Ishikawa (cell line): ENCODE data around the gene LCN15.

ENCODE experiments used
- CEBPB ChIP-seq: IDR thresholded peaks from 2 replicates; pipeline ENCODE4 v1.6.1; 2012
- CREB1 ChIP-seq: IDR thresholded peaks from 2 replicates; pipeline ENCODE4 v1.6.1; 2012; ENCODE audit warnings: low read depth
- EGR1 ChIP-seq: IDR thresholded peaks from 2 replicates; pipeline ENCODE4 v1.6.1; 2012
- EP300 ChIP-seq: IDR thresholded peaks from 2 replicates; pipeline ENCODE4 v1.6.1; 2012; ENCODE audit warnings: borderline replicate concordance
- FOXM1 ChIP-seq: IDR thresholded peaks from 2 replicates; pipeline ENCODE4 v1.6.1; 2012; ENCODE audit warnings: low read depth, borderline replicate concordance
- NFIC ChIP-seq: IDR thresholded peaks from 2 replicates; pipeline ENCODE4 v1.6.1; 2012
- RAD21 ChIP-seq: IDR thresholded peaks from 2 replicates; pipeline ENCODE4 v1.6.1; 2012; ENCODE audit warnings: low read depth
- REST ChIP-seq: IDR thresholded peaks from 2 replicates; pipeline ENCODE4 v1.6.1; 2012; ENCODE audit warnings: low read depth, mild to moderate bottlenecking
- TAF1 ChIP-seq: IDR thresholded peaks from 2 replicates; pipeline ENCODE4 v1.6.1; 2012; ENCODE audit warnings: low read depth, mild to moderate bottlenecking
- TCF12 ChIP-seq: IDR thresholded peaks from 2 replicates; pipeline ENCODE4 v1.6.1; 2012; ENCODE audit warnings: low read depth
- TEAD4 ChIP-seq: IDR thresholded peaks from 2 replicates; pipeline ENCODE4 v1.6.1; 2012
- USF1 ChIP-seq: IDR thresholded peaks from 2 replicates; pipeline ENCODE4 v1.6.1; 2012
- YY1 ChIP-seq: IDR thresholded peaks from 2 replicates; pipeline ENCODE4 v1.6.1; 2012; ENCODE audit warnings: low read depth
- ZBTB7A ChIP-seq: IDR thresholded peaks from 2 replicates; pipeline ENCODE4 v1.6.1; 2012; ENCODE audit warnings: low read depth
- TF ChIP-seq, protein P1 (sequence below): IDR thresholded peaks from 2 replicates; pipeline ENCODE4 v1.6.1; 2012

The LCN15 gene

DNA sequence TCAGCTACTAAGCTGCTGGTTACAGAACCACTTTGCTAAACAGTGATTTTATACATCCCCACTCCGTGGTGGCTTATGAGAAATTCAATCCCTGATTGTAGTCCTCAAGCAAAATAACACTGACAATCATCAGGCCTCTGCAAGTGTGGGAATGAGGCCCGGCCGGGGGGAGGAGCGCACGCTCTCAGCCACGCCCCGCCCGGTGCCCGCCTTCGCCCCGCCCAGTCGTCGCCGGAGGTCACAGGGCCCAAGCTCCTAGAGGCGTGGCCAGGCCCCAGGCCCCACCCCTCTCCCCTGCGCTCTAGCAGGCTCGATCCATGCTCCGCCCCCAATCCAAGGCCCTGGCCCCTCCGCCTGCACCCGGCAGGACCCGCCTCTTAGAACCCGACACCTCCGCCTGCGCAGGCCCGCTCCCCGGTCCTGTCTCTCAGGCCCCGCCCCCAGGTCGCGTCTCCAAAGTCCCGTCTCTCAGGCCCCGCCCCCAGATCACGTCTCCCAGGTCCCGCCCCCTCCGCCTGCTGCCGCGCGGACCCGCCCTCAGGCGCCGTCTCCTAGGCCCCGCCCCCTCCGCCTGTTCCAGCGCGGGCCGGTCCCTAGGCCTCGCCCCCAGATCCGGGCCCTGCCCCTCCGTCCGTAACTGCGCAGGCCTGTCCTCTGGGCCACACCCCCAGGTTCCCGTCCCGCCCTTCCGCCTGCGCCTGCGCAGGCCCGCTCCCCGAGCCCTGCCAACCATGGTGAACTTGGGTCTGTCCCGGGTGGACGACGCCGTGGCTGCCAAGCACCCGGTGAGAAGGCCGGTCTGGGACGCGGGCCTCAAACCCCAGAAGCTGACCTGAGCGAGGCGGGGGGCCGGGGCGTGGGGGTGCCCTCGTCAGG lies 26.6 kb upstream of the LCN15 start, which contains the start of gene TMEM141:
Gene TMEM141, plus strand, starts transcription at position 705 of the 876 bp plus-strand sequence. Its CDS starts 27 bp downstream, at position 732.
- TF ChIP-seq ZBTB7A: no peak
- no peak for TF ChIP-seq EP300
- no peak for TF ChIP-seq NFIC
- TF ChIP-seq, protein P1, sequence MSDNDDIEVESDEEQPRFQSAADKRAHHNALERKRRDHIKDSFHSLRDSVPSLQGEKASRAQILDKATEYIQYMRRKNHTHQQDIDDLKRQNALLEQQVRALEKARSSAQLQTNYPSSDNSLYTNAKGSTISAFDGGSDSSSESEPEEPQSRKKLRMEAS: peak; percentile 72; the same call in 1 of the 2 replicates
- peak; percentile 60 for TF ChIP-seq TAF1
- TF ChIP-seq USF1: peak; percentile 7; the same call in 1 of the 2 replicates
- peak; percentile 63; the same call in 1 of the 2 replicates for TF ChIP-seq YY1
- no peak for TF ChIP-seq RAD21
- TF ChIP-seq TEAD4: no peak
- TF ChIP-seq FOXM1: no peak
- no peak for TF ChIP-seq TCF12
- TF ChIP-seq CREB1: no peak
- TF ChIP-seq REST: no peak
- TF ChIP-seq CEBPB: no peak
- TF ChIP-seq EGR1: no peak

- TF ChIP-seq ZBTB7A (no peak), EP300 (no peak), CREB1 (no peak), YY1 (no peak), EGR1 (no peak), RAD21 (no peak), CEBPB (no peak), FOXM1 (no peak), TCF12 (no peak), USF1 (no peak), REST (no peak), TEAD4 (no peak), NFIC (no peak), TAF1 (no peak)
- TF ChIP-seq, protein P1: no peak
These were observed 25.2 kb upstream of the LCN15 start for GRCh38 chr9:136789523-136789937.

GRCh38 chr9:136787690-136788400 lies 23.5 kb upstream of the LCN15 start:
- peak; percentile 77; the same call in 1 of the 2 replicates for TF ChIP-seq ZBTB7A
- TF ChIP-seq EGR1: no peak
- peak; percentile 94 for TF ChIP-seq RAD21

DNA sequence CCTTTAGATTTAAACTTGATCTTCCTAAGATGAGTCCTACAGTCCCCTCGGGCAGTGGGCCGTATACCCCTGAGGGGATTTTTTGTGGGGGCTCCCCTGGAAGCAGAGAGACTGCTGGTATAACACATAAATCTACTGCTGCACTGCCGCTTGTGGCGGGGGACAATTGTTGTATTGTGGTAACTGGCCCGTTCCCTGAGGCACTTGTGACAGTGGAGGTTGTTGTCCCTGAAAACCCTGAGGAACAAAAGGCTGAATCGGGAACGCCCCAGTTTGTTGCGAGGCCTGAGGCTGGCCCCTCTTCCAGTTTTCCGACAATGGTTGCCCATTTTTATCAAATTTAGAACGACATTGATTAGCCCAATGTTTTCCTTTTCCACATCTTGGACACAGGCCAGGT lies 22.1 kb upstream of the LCN15 start:
- TF ChIP-seq ZBTB7A (no peak), NFIC (no peak), RAD21 (no peak), TAF1 (no peak), EGR1 (no peak), TEAD4 (no peak), TCF12 (no peak), YY1 (no peak), CEBPB (no peak), EP300 (no peak), USF1 (no peak), CREB1 (no peak), FOXM1 (no peak), REST (no peak)
- TF ChIP-seq, protein P1: no peak
